GM12864 (cell line): ENCODE results near the gene ZNF41.

ENCODE experiments used
- DNase-seq: peaks from one replicate; pipeline ENCODE4 v3.0.0-alpha.2; 2011; ENCODE audit warnings: low read depth
- H3K4me3 ChIP-seq: 2 replicates; pipeline ENCODE4 v1.5.1; 2011; ENCODE audit warnings: mild to moderate bottlenecking, low read depth, low read length, control low read depth
- CTCF ChIP-seq: IDR thresholded peaks from 2 replicates; pipeline ENCODE4 v1.5.1; 2011; ENCODE audit warnings: low read depth, mild to moderate bottlenecking, moderate library complexity, low read length, control low read depth, inconsistent platforms; ENCODE audit errors: missing control alignments

Gene ZNF41

GRCh38 chrX:47484885-47485284 is 1.9 kb upstream of the ZNF41 start:
- H3K4me3 ChIP-seq: no peak overlapping the region
- DNase-seq: no peak
- TF ChIP-seq CTCF: no peak

GRCh38 chrX:47483306-47484268 is 565 bp upstream of the ZNF41 start:
- peak overlapping the region; percentile 79 for H3K4me3 ChIP-seq
- no peak for TF ChIP-seq CTCF
- DNase-seq: no peak

GRCh38 chrX:47482065-47482511 is 934 bp downstream of the ZNF41 start:
- TF ChIP-seq CTCF: no peak
- peak overlapping the region; percentile 79 for H3K4me3 ChIP-seq
- DNase-seq: no peak

- TF ChIP-seq CTCF: no peak
- no peak overlapping the region; the same call in 1 of the 2 replicates for H3K4me3 ChIP-seq
- DNase-seq: no peak
Measured at GRCh38 chrX:47481160-47481559, 1.9 kb downstream of the ZNF41 start.

GRCh38 chrX:47480576-47480975 is 2.4 kb downstream of the ZNF41 start:
- no peak for TF ChIP-seq CTCF
- no peak for DNase-seq
- H3K4me3 ChIP-seq: no peak overlapping the region

- H3K4me3 ChIP-seq: no peak overlapping the region
- no peak for DNase-seq
- TF ChIP-seq CTCF: no peak
Measured at GRCh38 chrX:47475476-47475875, 7.5 kb downstream of the ZNF41 start.
